ENCODE measurements around the gene HHAT.

Gene HHAT

DNA sequence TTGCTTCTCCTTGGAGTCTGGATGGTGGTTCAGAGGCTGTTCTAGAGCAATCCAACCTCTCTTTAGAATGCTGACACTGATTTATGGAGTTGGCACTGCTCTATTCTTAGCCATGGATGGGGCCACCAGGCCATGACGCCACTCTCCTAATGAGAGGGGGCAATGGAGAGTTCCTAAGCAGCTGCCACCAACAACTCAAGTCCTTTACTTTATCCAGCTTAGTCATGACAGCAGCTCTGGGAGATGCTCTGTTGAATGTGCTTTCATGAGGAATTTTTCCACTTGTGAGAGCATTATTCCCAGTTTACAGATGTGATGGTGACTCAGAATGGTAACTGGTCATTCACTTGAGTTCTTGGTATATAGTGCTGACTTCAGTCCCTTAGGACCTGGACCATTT, 366.3 kb downstream of the HHAT start:
- no peak for DNase-seq

DNA sequence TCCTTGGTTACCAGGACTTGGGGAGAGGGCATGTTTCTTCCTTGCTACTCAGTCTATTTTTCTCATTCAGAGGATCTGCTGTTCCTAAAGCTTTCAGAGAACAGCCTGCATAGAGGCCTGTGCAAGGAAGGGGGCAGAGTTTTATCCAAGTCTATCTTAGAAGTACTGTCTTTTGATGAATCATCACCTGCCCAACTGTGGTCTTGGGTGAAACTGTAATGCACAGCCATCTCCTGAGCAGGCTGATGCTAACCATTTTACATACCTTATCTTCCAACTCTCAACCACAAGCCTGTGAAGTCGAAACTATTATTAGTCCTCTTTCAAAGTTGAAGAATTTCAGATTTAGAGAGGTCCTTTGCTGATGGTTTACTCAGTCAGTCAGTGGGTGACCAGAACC, 368.0 kb downstream of the HHAT start:
- no peak for DNase-seq

DNA sequence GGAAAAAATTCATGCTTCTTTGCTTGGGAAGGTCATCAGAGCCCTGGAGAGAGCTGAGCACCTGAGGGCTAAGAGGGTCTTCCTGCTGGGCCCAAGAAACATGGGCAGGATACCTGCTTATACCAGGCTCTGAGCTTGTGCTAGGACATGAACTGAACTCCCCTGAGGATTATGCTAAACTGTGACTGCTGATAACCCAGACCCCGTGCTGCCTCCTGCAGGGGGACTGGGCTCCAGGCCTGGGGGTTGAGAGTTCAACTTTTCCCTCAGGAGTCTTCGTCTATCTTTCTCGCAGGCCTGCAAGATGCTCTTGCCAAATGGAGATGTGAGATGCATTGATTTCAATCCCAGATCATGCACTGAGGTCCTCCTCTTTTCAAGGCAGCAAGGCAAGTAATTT, 368.5 kb downstream of the HHAT start:
- DNase-seq, result no peak

DNA sequence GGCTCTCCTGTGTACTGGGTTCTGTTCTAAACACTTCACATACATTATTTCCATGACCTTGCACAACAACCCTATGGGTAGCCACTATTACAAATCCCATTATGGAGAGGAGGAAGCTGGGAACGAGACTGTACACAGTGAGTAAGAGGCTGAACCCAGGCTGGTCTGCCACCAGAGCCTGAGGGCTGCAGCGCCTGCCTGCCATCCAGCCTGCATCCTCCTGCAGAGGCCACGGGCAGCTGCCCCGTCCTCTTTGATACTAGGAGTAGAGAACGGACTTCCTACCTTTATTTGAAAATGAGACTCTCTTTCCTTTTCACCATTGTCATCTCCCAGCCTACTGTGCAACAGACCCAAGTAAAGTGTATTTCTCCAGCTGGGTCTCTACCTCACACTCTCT, 370.0 kb downstream of the HHAT start:
- no peak for DNase-seq

DNA sequence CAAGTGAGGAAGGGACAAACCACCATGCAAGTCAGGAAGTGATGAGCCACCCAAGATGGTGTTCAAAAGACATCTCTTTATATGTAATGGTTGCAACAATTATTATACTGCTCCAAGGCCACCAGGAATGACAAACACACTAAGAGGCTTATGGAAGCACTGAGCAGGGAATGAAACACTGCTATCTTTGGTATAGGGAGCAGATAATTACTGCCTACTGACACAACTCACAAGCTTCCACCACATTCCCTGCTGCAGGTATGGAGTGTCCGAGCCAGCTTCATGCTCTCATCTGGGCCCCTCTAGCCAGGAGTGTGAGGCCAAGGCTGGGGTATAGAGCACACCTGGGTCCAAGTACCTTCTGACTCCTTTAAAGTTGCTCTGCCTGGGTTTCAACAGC, 371.4 kb downstream of the HHAT start:
- no peak for DNase-seq

DNA sequence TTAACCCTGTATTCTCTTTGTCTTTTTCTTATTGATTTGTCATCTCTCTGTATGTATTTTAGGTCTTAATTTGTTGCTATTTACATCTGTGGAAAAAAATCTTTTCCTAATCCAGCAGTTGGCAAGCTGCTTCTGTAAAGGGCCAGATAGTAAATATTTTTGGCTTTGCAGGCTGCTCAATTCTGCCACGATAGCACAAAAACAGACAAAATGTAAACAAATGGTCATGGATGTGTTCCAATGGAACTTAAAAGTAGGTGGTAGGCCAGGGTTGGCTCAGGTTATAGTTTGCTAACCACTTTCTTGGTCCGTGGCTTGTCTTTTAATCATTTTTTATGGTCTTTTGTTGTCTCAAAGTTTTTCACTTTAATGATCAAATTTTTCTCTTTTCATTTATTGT, 371.8 kb downstream of the HHAT start:
- DNase-seq, result no peak

DNA sequence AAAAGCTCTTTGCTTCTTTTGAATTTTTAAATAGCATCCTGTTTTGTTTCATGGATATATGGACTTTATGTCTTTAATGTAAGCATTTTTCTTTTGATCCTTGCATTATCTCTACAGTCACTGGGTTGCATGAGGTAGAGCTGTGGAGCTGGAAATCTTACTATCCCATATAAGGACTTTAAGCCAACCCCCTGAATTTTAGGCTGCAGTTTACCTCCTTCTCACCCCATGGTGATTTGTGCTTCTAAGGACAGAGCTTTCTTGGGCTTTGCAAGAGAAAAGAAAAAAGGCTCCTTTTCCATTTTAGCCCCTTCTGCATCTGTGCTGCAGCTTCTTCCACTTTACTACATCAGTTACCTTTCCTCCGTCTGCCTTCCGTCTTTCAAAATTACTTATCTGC, 373.8 kb downstream of the HHAT start:
- no peak for DNase-seq

DNA sequence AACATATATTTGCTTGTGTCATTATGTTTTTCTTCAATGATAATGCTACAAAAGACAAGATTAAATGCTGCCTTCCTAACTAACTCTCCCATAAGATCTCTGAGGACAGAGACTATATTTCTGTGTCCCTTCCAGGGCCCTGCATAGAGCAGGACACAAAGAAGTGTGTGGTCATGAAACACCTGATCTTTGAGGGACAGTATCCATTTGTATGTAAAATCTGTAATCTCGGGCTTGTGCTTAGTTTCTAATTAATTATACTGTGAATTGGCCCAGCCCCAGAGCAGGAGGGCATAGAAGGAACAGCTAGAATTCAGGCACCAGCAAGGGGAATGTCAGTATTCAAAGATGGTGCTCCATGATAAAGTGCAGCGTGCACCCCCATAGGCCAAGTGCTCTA, 374.9 kb downstream of the HHAT start:
- no peak for DNase-seq

DNA sequence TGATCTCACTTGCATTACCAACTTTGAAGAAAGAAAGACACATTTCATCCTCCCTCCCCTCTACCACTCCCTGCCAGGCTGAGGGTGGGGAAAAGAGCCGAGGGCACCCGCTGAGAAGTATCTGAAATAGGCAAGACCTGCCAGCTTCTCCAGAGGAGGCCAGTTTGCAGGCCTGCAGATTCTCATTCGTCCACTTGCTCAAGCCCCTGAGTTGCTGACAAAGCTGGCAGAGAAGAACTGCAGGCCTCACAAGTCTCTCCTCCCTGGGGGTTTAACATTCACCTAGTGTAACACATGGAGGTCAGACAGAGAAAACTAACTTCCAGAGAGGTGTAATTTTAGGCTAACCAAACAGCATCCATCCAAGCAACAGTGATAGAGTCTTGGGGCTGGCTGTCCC, 376.4 kb downstream of the HHAT start:
- no peak for DNase-seq

DNA sequence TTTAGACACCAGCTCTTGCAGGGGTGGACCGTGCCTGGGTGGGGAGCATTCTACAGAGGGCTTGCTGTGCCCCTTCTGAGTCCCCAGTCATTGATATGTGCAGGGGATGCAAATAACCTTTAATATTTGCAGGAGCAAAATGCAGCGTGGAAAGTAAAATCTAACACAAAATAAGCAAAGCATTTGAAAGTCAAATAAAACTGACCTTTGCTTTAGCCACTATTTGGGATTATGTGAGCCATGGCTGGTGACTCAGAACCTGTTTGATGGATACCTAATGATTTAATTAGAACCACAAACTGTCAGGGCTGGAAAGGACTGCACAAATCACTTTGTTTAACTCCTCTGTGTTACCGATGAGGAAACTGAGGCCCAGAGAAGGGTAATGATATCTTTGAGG, 377.5 kb downstream of the HHAT start:
- DNase-seq, result no peak

DNA sequence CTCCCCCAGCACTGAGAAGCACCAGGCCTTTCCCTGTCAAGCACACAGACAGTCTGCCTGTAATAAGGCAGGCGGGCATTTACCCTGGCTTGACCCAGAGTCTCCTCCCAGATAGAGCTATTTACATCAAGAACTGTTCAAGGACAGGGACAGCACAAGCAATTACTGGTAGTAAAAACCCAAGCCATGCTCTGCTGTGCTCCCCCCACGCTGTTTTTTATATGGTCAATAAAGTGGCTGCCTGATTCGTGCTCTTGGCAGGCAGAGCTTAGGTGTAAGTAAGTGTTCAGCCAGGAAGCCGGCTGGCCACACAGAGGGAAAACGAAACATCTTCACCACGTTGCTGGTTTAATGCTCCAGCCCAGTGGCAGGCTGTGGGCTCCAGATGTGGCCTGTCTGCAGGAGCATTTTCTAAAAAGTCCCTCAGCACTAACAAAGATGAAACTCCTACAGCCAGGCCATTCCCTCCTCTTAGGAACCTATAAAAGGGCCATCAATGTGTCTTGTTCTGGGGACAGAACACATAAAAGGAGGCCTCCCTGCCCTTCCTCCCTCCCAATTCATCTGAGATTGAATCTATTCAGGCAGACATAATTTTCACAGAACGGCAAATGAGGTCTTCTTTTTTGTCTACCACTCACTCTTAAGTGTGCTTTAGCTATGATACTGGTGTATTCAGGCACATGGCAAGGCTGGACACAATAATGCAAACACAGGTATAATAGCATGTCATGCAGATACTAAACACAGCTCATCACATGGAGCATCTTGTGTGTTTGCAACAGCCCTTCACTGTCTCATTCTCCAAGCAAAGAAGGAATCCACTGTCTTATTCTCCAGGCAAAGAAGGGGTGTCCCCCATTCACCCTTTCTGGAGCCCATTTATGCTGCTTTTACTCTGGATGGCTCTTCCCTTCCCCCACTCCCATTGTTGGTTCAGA, 378.9 kb downstream of the HHAT start:
- DNase-seq, result no peak

DNA sequence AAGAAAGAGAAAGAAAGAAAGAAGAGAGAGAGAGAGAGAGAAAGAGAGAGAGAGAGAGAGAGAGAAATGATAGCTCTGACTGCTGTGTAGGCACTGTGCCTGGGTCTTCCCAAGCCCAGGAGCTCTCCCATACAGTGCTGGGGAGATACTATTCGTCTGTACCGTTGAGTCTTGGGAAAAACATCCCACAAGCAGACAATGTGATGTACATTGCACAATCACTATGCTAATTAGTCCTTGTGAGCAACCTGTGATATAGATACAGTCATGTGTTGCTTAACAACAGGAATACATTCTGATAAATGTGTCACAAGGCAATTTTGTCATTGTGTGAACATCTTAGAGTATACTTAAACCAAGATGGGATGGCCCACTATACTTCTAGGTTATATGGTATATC, 381.0 kb downstream of the HHAT start:
- DNase-seq, result no peak

DNA sequence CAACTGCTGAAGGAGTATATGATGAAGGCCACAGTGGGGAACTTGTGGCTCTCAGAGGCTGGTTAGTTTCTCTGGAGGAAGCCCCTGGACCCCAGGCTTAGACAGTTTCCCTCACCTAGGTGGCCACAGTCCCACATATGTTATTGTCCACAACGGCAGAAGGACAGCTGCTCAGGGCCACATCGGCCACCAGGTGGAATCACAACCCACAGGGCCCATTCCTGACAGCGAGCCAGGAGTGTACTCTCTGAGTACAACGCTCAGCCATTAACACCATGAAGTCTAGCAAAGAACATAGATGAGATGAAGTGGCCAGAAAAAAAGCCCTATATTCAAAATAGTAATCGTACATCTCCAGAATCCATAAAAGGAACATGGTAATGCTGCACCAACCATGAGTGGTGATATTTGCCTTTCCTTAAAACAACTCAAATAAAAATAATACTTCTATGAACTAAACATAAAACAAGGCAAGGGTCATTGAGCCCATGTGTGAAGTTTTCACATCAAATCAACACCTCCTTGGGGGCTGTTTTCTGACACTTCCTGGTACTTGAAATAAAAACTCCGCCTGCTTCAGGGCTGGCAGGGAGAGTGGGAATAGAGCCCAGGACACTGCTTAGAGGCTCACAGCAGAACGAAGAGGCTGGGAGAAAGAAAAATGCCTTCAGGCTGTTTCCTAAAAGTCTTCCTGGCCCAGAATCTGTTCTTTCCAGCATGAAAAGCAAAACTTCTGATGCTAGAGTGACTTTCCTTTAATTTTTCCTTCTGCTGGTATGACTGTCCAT, 383.3 kb downstream of the HHAT start:
- no peak for DNase-seq

DNA sequence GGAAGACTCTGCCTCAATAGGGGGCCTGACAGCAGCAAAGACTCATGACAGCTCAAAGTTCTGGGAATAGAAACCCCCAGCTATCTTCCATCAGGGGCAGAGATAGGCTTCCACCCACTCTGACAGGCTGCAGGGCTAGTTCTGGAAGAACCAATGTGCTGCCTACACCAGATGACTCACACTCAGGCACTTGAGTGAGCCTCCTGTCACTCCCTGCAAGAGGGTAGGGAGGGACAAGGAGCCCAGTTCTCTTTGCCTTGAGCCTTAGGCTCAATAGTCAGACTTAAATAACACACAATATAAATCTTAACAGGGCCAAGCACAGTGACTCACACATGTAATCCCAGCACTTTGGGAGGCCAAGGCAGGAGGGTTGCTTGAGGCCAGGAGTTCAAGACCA, 386.4 kb downstream of the HHAT start:
- no peak for DNase-seq

DNA sequence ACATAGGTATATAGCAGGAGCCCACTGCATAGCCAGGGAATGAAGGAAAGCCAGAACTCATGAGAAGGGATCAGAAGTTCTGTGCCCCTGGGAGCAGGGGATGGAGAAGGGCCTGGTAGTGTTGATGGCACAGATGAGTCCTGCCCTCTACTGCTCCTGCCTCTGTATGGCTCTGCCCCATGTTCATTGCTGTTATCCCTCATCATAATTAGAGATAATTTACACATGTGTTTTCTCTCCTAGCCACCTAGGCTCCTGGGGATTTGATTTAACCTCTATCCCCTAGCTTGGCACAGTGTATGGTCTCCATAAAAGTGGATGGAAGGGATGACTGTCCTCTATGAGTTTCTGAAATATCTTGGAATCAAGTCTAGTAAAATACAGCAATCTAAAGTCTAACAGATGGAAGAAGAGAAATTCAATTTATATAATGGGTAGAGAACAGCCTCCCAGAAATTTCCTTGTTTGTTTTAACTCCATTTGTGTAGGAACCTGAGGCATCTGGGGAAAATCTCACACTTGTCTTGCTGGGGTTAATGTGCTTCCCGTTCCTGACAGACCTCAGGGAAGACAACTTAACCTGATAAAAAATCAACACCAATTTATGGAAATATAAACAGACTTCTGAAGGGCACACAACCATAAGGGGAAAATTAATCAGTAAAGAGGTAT, 393.8 kb downstream of the HHAT start:
- no peak for DNase-seq

DNA sequence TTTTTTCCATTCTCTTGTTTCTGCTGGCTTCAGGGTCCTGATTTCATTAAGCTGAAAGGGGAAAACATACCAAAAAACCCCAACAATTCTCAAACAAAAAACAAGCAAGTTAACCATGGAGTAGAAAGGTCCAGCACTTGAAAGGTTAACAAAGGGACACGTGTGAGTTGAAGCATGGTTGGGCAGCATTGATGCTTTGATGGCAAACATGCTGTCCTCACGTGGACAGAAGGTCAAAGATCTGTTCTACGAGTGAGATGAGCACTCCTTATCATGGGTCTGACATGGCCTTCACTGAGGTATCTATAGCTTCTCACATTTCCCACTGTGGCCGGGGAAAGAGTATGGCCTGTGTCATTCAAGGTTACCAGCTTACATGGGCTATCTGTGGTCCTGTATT, 394.9 kb downstream of the HHAT start:
- no peak for DNase-seq

DNA sequence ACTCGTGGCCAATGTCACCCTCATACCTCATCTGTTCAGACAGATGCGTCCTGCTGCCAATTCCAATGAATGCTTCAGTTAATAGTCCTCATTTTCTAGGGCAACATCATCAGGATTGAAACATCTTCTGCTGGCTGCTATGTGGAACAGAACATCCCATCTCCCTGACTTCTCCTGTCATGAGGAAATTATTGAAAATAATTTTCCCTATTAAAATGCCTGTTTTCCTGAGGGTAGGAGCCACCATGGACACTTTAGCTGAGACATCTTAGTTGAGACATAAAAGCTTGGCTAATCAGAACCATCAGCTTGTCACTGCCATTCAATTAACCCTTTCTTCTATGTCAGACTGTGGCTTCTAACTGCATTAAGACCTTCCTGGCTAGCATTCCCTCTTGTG, 396.1 kb downstream of the HHAT start:
- DNase-seq, result no peak
